MM.1S (cell line): ENCODE measurements around the gene THBS3.

ENCODE experiments used
- DNase-seq: peaks from one replicate; pipeline ENCODE4 v3.0.0-alpha.2; 2015
- H2AFZ ChIP-seq: fragments of 300-600 bp; sonication (generic); 2 replicates; pipeline ENCODE4 v1.6.0; 2016; ENCODE audit warnings: antibody characterized with exemption, low read length
- H3F3A ChIP-seq: fragments of 300-600 bp; sonication (generic); 2 replicates; pipeline ENCODE4 v1.6.1; 2016; ENCODE audit warnings: mild to moderate bottlenecking, antibody characterized with exemption, low read length, moderate library complexity, mixed read lengths; ENCODE audit not compliant: insufficient read depth
- H3K27ac ChIP-seq: fragments of 300-600 bp; sonication (generic); 2 replicates; pipeline ENCODE4 v1.5.1; 2016; ENCODE audit warnings: mild to moderate bottlenecking, low read length
- H3K27me3 ChIP-seq: fragments of 300-600 bp; sonication (generic); replicated peaks from 2 replicates; pipeline ENCODE4 v1.6.0; 2016; ENCODE audit warnings: low read length; ENCODE audit not compliant: insufficient read depth
- H3K36me3 ChIP-seq: fragments of 300-600 bp; sonication (generic); replicated peaks from 2 replicates; pipeline ENCODE4 v1.6.1; 2016; ENCODE audit warnings: mild to moderate bottlenecking, low read length, mixed read lengths; ENCODE audit not compliant: insufficient read depth
- H3K4me1 ChIP-seq: fragments of 300-600 bp; sonication (generic); 2 replicates; pipeline ENCODE4 v1.6.1; 2016; ENCODE audit warnings: low read length, mixed read lengths
- H3K4me2 ChIP-seq: fragments of 300-600 bp; sonication (generic); 2 replicates; pipeline ENCODE4 v1.6.0; 2016; ENCODE audit warnings: low read depth, low read length
- H3K4me3 ChIP-seq: fragments of 300-600 bp; sonication (generic); 2 replicates; pipeline ENCODE4 v1.5.1; 2016; ENCODE audit warnings: low read length, mixed read lengths
- H3K79me2 ChIP-seq: fragments of 300-600 bp; sonication (generic); 2 replicates; pipeline ENCODE4 v1.6.1; 2016; ENCODE audit warnings: mixed run types, low read length, mixed read lengths
- H3K9ac ChIP-seq: fragments of 300-600 bp; sonication (generic); 2 replicates; pipeline ENCODE4 v1.6.1; 2016; ENCODE audit warnings: low read length, mixed read lengths
- H3K9me2 ChIP-seq: fragments of 300-600 bp; sonication (generic); replicated peaks from 2 replicates; pipeline ENCODE4 v1.6.1; 2016; ENCODE audit warnings: mild to moderate bottlenecking, low read length, mixed read lengths; ENCODE audit not compliant: insufficient read depth
- H3K9me3 ChIP-seq: fragments of 300-600 bp; sonication (generic); replicated peaks from 2 replicates; pipeline ENCODE4 v1.6.1; 2016; ENCODE audit warnings: mild to moderate bottlenecking, low read length, mixed read lengths; ENCODE audit not compliant: insufficient read depth
- H4K20me1 ChIP-seq: fragments of 300-600 bp; sonication (generic); 2 replicates; pipeline ENCODE4 v1.6.1; 2016; ENCODE audit warnings: mild to moderate bottlenecking, low read length, moderate library complexity, mixed read lengths; ENCODE audit not compliant: insufficient read depth
- EZH2 ChIP-seq: fragments of 300-600 bp; sonication (generic); optimal IDR thresholded peaks from 2 replicates; pipeline ENCODE3; 2017; ENCODE audit warnings: low read depth, mild to moderate bottlenecking, antibody characterized with exemption, low read length, mixed read lengths
- EZH2phosphoT487 ChIP-seq: fragments of 300-600 bp; sonication (generic); IDR thresholded peaks from 2 replicates; pipeline ENCODE4 v1.6.1; 2018; ENCODE audit warnings: antibody characterized with exemption, low read length
- TF ChIP-seq, protein P1 (sequence below): fragments of 300-600 bp; sonication (generic); IDR thresholded peaks from 2 replicates; pipeline ENCODE4 v1.5.1; 2016; ENCODE audit warnings: antibody characterized with exemption, low read length, mixed read lengths

Gene THBS3

DNA sequence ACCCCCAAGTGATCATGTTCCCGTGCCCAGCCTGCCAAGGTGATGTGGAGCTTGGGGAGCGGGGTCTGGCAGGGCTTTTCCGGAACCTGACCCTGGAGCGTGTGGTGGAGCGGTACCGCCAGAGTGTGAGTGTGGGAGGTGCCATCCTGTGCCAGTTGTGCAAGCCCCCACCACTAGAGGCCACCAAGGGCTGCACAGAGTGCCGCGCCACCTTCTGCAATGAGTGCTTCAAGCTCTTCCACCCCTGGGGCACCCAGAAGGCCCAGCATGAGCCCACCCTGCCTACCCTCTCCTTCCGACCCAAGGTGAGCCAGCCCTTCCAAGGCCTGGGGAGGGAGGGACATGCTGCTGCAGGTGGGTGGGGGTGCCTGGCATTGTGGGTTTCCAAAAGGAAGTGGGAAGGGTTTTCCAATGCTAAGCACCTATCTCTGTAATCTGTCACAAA is 31.7 kb downstream of the THBS3 start:
- H3K36me3 ChIP-seq, result no peaks in the 10 kb centered on the region
- peaks cover 21% of the 10 kb centered on the region for H3K4me1 ChIP-seq
- no peak overlapping the region for H2AFZ ChIP-seq
- H3K27ac ChIP-seq, result no peak overlapping the region
- no peaks in the 10 kb centered on the region for H3K9me2 ChIP-seq
- H3K4me2 ChIP-seq, result no peak overlapping the region
- no peaks in the 10 kb centered on the region for H4K20me1 ChIP-seq
- H3K27me3 ChIP-seq, result peaks cover 47% of the 10 kb centered on the region
- H3K9me3 ChIP-seq, result no peaks in the 10 kb centered on the region
- peak; percentile 42 for DNase-seq
- H3K9ac ChIP-seq, result no peak overlapping the region
- H3F3A ChIP-seq, result no peaks in the 10 kb centered on the region
- H3K4me3 ChIP-seq, result no peak overlapping the region
- TF ChIP-seq EZH2phosphoT487 (no peak), EZH2 (no peak)
- TF ChIP-seq, protein P1, sequence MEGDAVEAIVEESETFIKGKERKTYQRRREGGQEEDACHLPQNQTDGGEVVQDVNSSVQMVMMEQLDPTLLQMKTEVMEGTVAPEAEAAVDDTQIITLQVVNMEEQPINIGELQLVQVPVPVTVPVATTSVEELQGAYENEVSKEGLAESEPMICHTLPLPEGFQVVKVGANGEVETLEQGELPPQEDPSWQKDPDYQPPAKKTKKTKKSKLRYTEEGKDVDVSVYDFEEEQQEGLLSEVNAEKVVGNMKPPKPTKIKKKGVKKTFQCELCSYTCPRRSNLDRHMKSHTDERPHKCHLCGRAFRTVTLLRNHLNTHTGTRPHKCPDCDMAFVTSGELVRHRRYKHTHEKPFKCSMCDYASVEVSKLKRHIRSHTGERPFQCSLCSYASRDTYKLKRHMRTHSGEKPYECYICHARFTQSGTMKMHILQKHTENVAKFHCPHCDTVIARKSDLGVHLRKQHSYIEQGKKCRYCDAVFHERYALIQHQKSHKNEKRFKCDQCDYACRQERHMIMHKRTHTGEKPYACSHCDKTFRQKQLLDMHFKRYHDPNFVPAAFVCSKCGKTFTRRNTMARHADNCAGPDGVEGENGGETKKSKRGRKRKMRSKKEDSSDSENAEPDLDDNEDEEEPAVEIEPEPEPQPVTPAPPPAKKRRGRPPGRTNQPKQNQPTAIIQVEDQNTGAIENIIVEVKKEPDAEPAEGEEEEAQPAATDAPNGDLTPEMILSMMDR, result peak; percentile 24
- peaks cover 18% of the 10 kb centered on the region for H3K79me2 ChIP-seq

DNA sequence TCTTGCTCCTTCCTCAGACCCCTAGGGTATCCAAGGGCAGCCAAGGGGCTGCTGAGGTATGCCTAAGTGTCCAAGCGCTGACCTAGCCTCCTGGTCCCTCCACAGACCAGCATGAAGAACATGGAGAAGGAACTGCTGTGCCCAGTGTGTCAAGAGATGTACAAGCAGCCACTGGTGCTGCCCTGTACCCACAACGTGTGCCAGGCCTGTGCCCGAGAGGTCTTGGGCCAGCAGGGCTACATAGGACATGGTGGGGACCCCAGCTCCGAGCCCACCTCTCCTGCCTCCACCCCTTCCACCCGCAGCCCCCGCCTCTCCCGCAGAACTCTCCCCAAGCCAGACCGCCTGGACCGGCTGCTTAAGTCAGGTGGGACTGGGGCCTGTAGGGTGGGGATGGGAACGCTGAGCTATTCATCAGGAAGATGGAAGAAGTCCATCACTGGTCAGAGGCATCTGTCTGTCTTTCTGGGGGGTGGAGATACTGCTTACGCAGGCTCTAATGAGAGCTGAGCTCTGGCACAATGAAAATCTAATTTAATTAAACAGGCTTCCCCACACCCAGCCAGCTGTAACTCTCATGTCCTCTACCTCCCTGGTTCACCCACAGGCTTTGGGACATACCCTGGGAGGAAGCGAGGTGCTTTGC is 32.3 kb downstream of the THBS3 start:
- Histone ChIP-seq H3K9me2 (no peaks in the 10 kb centered on the region), H3K79me2 (peaks cover 18% of the 10 kb centered on the region), H3K4me1 (peaks cover 21% of the 10 kb centered on the region), H3K9ac (no peak overlapping the region), H3F3A (no peaks in the 10 kb centered on the region), H3K9me3 (no peaks in the 10 kb centered on the region), H3K4me2 (no peak overlapping the region), H2AFZ (no peak overlapping the region), H3K36me3 (no peaks in the 10 kb centered on the region), H4K20me1 (no peaks in the 10 kb centered on the region), H3K27me3 (peaks cover 47% of the 10 kb centered on the region), H3K4me3 (no peak overlapping the region), H3K27ac (no peak overlapping the region)
- DNase-seq, result no peak
- TF ChIP-seq, protein P1, result no peak
- TF ChIP-seq EZH2 (no peak), EZH2phosphoT487 (no peak)

DNA sequence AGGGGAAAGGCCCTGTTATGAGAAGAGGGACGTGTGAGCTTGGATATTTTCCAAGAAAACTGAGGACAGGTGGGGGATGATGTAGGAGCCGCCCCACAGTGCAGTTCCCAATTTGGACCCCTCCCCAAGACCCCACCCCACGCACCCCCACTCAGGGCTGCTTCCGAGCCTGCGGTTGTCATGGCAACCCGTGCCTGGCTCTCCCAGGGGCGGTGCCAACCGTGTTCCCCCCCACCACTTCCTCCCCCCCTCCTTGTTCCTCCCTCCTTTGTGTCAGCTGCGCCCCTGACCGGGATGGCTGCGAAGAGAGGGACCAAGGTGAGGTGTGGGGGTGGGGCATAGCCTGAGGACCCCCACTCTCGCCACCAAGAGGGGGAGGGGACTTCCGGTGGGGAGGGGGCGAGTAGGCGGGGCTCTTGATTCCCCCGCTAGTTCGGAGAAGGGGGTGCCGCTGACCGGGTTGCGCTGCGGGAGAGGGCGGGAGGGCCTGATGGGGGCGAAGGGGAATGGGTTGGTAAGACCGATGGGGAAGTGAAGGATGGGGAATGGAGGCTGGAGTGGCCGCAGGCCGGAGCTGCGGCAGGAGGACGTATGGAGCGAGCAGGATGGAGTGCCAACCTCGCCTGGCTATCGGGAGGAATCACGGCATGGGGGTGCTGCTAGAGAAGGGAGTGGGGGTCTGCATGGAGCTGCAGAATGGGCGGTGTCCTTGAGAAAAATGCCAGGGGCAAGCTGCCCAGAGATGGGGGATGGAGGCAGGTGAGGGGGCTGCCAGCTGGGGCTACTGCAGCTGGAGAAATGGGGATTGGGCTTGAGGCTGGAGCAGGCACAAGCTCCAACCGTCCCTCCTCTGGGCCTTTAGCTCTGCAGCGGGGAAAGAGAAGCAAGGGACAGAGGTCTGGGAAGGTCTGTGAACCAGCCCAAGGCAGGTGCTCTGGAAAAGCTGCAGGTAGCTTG is 33.1 kb downstream of the THBS3 start:
- peaks cover 18% of the 10 kb centered on the region for H3K79me2 ChIP-seq
- no peaks in the 10 kb centered on the region for H3K9me2 ChIP-seq
- no peaks in the 10 kb centered on the region for H4K20me1 ChIP-seq
- no peak for DNase-seq
- no peaks in the 10 kb centered on the region for H3K36me3 ChIP-seq
- H3K4me2 ChIP-seq, result peak overlapping the region; percentile 82
- peaks cover 45% of the 10 kb centered on the region for H3K27me3 ChIP-seq
- no peak for TF ChIP-seq EZH2
- no peak for TF ChIP-seq EZH2phosphoT487
- TF ChIP-seq, protein P1, result no peak
- peak overlapping the region; percentile 3; the same call in 1 of the 2 replicates for H3K9ac ChIP-seq
- H3K4me3 ChIP-seq, result peak overlapping the region; percentile 78
- H3F3A ChIP-seq, result no peaks in the 10 kb centered on the region
- peaks cover 21% of the 10 kb centered on the region for H3K4me1 ChIP-seq
- H3K9me3 ChIP-seq, result no peaks in the 10 kb centered on the region
- no peak overlapping the region for H3K27ac ChIP-seq
- H2AFZ ChIP-seq, result peak overlapping the region; percentile 83; the same call in 1 of the 2 replicates
